ENCODE results near the gene EPHB4.
"Not testable (repeated sequence)": the region's sequence is repeated elsewhere in the genome, so short reads cannot be mapped to it uniquely, and the experiment has no call there.

The EPHB4 gene

GRCh38 chr7:100827330-100828226 lies at the start of gene EPHB4:
Gene EPHB4, minus strand, starts transcription at chr7:100827523. Its CDS starts 493 bp downstream, at chr7:100827030.
- no peak for DNase-seq (ENCODE audit: low read depth in 2 of 2)

- no peak for DNase-seq (ENCODE audit: low read depth in 2 of 2)
Observed at GRCh38 chr7:100875356-100875751, 48.0 kb upstream of the EPHB4 start.

GRCh38 chr7:100874577-100875355 lies 47.4 kb upstream of the EPHB4 start, which contains the start of gene SRRT:
Gene SRRT, plus strand, starts transcription at chr7:100875103. Its CDS starts 488 bp downstream, at chr7:100875591.
- DNase-seq (ENCODE audit: low read depth in 2 of 2), result peak; percentile 96 to 97

GRCh38 chr7:100874300-100874576 lies 46.9 kb upstream of the EPHB4 start:
- DNase-seq (ENCODE audit: low read depth in 2 of 2), result no peak

GRCh38 chr7:100873599-100874299 lies 46.4 kb upstream of the EPHB4 start:
- DNase-seq (ENCODE audit: low read depth in 2 of 2), result no peak

- DNase-seq (ENCODE audit: low read depth in 2 of 2), result no peak
Observed at GRCh38 chr7:100867776-100868485, 40.6 kb upstream of the EPHB4 start.

- DNase-seq (ENCODE audit: low read depth in 2 of 2), result peak; percentile 55 to 58
Observed at GRCh38 chr7:100867040-100867775, 39.9 kb upstream of the EPHB4 start, which contains the start of gene TRIP6. Gene TRIP6, plus strand, starts transcription at chr7:100867387. Its CDS starts 111 bp downstream, at chr7:100867498.

GRCh38 chr7:100866729-100867039 lies 39.4 kb upstream of the EPHB4 start:
- no peak for DNase-seq (ENCODE audit: low read depth in 2 of 2)

- peak in 1 of 2 donors; percentile 30 for DNase-seq (ENCODE audit: low read depth in 2 of 2)
Observed at GRCh38 chr7:100865938-100866728, 38.8 kb upstream of the EPHB4 start.

GRCh38 chr7:100865372-100865911 lies 38.1 kb upstream of the EPHB4 start:
- no peak for DNase-seq (ENCODE audit: low read depth in 2 of 2)

- DNase-seq (ENCODE audit: low read depth in 2 of 2), result no peak
Observed at GRCh38 chr7:100864263-100864845, 37.0 kb upstream of the EPHB4 start.

GRCh38 chr7:100863406-100863950 lies 36.2 kb upstream of the EPHB4 start:
- DNase-seq (ENCODE audit: low read depth in 2 of 2), result no peak

- DNase-seq (ENCODE audit: low read depth in 2 of 2), result no peak
Observed at GRCh38 chr7:100861616-100861985, 34.3 kb upstream of the EPHB4 start.

- DNase-seq (ENCODE audit: low read depth in 2 of 2), result no peak
Observed at GRCh38 chr7:100860702-100861615, 33.6 kb upstream of the EPHB4 start.

- DNase-seq (ENCODE audit: low read depth in 2 of 2), result no peak
Observed at GRCh38 chr7:100859856-100860255, 32.5 kb upstream of the EPHB4 start.

GRCh38 chr7:100856871-100857282 lies 29.6 kb upstream of the EPHB4 start:
- DNase-seq (ENCODE audit: low read depth in 2 of 2), result no peak

- DNase-seq (ENCODE audit: low read depth in 2 of 2), result no peak
Observed at GRCh38 chr7:100855515-100855914, 28.2 kb upstream of the EPHB4 start.

GRCh38 chr7:100854899-100855298 lies 27.6 kb upstream of the EPHB4 start:
- not testable (repeated sequence) for DNase-seq (ENCODE audit: low read depth in 2 of 2)

All from stimulated activated CD8-positive, alpha-beta memory T cell treated with anti-CD3 and anti-CD28 coated beads, Interleukin-2, amount 100 ng/mL, for 48 hours (primary cell).